Measurements from ENCODE around the gene IL17B.

DNA sequence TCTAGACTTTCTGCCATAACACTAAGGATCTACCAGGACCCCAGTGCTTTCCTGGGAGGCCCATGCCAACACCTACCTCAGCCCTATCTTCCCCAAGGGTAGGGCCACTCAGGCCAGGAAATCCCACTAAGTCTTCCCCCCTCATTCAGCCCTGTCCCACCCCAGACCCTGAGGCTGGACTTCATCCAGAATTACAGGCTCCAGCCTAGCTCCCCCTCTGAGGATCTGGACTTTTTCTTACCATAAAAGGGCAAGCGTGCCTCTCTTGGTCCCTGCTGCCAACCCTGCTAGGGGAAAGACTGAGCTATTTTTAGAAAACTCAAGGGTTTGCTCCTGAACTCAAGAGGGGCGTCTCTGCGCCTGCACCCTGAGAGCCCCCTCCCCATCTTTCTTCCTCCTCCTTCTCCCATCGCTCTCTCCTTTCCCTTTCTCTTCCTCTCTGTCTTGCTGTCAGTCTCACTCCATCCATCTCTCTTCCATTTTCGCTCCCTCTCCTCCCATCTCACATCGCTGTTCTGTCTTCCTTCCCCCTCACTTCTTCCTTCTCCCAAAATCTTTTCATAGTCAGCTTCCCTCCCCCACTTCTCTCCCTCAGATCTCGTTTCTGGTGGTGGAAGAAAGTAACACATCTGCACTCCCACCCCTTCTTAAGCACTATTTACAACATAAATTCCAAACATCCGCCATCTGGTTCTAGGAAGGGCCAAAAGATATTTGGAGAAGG is 38.1 kb upstream of the IL17B start:
- TF ChIP-seq, protein P1, sequence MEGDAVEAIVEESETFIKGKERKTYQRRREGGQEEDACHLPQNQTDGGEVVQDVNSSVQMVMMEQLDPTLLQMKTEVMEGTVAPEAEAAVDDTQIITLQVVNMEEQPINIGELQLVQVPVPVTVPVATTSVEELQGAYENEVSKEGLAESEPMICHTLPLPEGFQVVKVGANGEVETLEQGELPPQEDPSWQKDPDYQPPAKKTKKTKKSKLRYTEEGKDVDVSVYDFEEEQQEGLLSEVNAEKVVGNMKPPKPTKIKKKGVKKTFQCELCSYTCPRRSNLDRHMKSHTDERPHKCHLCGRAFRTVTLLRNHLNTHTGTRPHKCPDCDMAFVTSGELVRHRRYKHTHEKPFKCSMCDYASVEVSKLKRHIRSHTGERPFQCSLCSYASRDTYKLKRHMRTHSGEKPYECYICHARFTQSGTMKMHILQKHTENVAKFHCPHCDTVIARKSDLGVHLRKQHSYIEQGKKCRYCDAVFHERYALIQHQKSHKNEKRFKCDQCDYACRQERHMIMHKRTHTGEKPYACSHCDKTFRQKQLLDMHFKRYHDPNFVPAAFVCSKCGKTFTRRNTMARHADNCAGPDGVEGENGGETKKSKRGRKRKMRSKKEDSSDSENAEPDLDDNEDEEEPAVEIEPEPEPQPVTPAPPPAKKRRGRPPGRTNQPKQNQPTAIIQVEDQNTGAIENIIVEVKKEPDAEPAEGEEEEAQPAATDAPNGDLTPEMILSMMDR (IDR thresholded peaks at IDR 0.05; ENCODE audit: low read depth, low read length, poor library complexity, severe bottlenecking) = no peak
- no peak for TF ChIP-seq EZH2phosphoT487 (IDR thresholded peaks at IDR 0.05; ENCODE audit: borderline replicate concordance, low read length)

Measured in DOHH2 (cell line).